Loucy (cell line): ENCODE measurements around the gene FCGR2B.
A peak's percentile ranks its signal among the peaks of the same experiment; 100 is the strongest.
"Not testable (repeated sequence)": the region's sequence is repeated elsewhere in the genome, so short reads cannot be mapped to it uniquely, and the experiment has no call there.

Experiments used
- H2AFZ ChIP-seq: fragments of 200-600 bp; sonication (generic); 2 replicates; pipeline ENCODE4 v1.6.0; 2016; ENCODE audit warnings: antibody characterized with exemption, mild to moderate bottlenecking, low read length, moderate library complexity
- H3F3A ChIP-seq: fragments of 200-600 bp; 2 replicates; pipeline ENCODE4 v1.6.0; 2016; ENCODE audit warnings: antibody characterized with exemption, low read depth, mild to moderate bottlenecking
- H3K27me3 ChIP-seq: fragments of 200-600 bp; sonication (generic); 2 replicates; pipeline ENCODE4 v1.6.1; 2014; ENCODE audit warnings: low read length, mild to moderate bottlenecking; ENCODE audit not compliant: insufficient read depth, poor library complexity, severe bottlenecking
- H3K36me3 ChIP-seq: fragments of 200-600 bp; sonication (generic); 2 replicates; pipeline ENCODE4 v1.6.1; 2016; ENCODE audit warnings: low read length; ENCODE audit not compliant: insufficient read depth
- H3K4me1 ChIP-seq: fragments of 200-600 bp; sonication (generic); 2 replicates; pipeline ENCODE4 v1.5.1; 2014; ENCODE audit warnings: low read length, mild to moderate bottlenecking; ENCODE audit not compliant: insufficient read depth, poor library complexity, severe bottlenecking
- H3K4me2 ChIP-seq: fragments of 200-600 bp; sonication (generic); 2 replicates; pipeline ENCODE4 v1.6.0; 2014; ENCODE audit warnings: antibody characterized with exemption, low read length, low read depth, mild to moderate bottlenecking; ENCODE audit not compliant: poor library complexity, severe bottlenecking
- H3K4me3 ChIP-seq: fragments of 200-600 bp; sonication (generic); 2 replicates; pipeline ENCODE4 v1.5.1; 2014; ENCODE audit warnings: low read length, mild to moderate bottlenecking, mixed read lengths; ENCODE audit not compliant: poor library complexity, severe bottlenecking
- H3K79me2 ChIP-seq: fragments of 200-600 bp; sonication (generic); 2 replicates; pipeline ENCODE4 v1.6.1; 2014; ENCODE audit warnings: low read length; ENCODE audit not compliant: insufficient read depth
- H3K9ac ChIP-seq: fragments of 200-600 bp; sonication (generic); 2 replicates; pipeline ENCODE4 v1.6.0; 2014; ENCODE audit warnings: mild to moderate bottlenecking, low read depth, low read length, moderate library complexity; ENCODE audit not compliant: poor library complexity, severe bottlenecking
- H3K9me2 ChIP-seq: fragments of 200-600 bp; sonication (generic); replicated peaks from 2 replicates; pipeline ENCODE4 v1.6.1; 2016; ENCODE audit warnings: low read depth, low read length, mixed read lengths
- H3K9me3 ChIP-seq: fragments of 200-600 bp; sonication (generic); 2 replicates; pipeline ENCODE4 v1.6.1; 2014; ENCODE audit warnings: mild to moderate bottlenecking, antibody characterized with exemption, low read length, low read depth; ENCODE audit not compliant: insufficient read depth
- H4K20me1 ChIP-seq: fragments of 200-600 bp; sonication (generic); 2 replicates; pipeline ENCODE4 v1.6.0; 2014; ENCODE audit warnings: antibody characterized with exemption, low read length, mild to moderate bottlenecking; ENCODE audit not compliant: insufficient read depth, poor library complexity, severe bottlenecking
- CTCF ChIP-seq: fragments of 200-600 bp; sonication (generic); conservative IDR thresholded peaks from 2 replicates; pipeline ENCODE4 v1.5.1; 2014; ENCODE audit warnings: mild to moderate bottlenecking, antibody characterized with exemption, low read length

Gene FCGR2B

GRCh38 chr1:161647507-161648360 is 15.2 kb upstream of the FCGR2B start:
- H3K9me2 ChIP-seq, H3K4me2 ChIP-seq, H2AFZ ChIP-seq, H3K36me3 ChIP-seq, H3F3A ChIP-seq, H3K4me1 ChIP-seq, H3K4me3 ChIP-seq, H3K9me3 ChIP-seq, H4K20me1 ChIP-seq, H3K9ac ChIP-seq, H3K79me2 ChIP-seq, H3K27me3 ChIP-seq: not testable (repeated sequence)
- TF ChIP-seq CTCF = peak; percentile 67

GRCh38 chr1:161653541-161653940 is 9.4 kb upstream of the FCGR2B start:
- not testable (repeated sequence) for H3F3A ChIP-seq, H3K9me3 ChIP-seq, H4K20me1 ChIP-seq, H2AFZ ChIP-seq, H3K9ac ChIP-seq, H3K9me2 ChIP-seq, H3K4me3 ChIP-seq, H3K27me3 ChIP-seq, H3K4me1 ChIP-seq, H3K79me2 ChIP-seq, H3K36me3 ChIP-seq, H3K4me2 ChIP-seq

GRCh38 chr1:161653971-161654370 is 9.0 kb upstream of the FCGR2B start:
- H3F3A ChIP-seq, H3K9me3 ChIP-seq, H3K4me3 ChIP-seq, H3K4me2 ChIP-seq, H3K9me2 ChIP-seq, H3K79me2 ChIP-seq, H3K9ac ChIP-seq, H3K36me3 ChIP-seq, H3K4me1 ChIP-seq, H2AFZ ChIP-seq, H4K20me1 ChIP-seq, H3K27me3 ChIP-seq: not testable (repeated sequence)

GRCh38 chr1:161658524-161658923 is 4.4 kb upstream of the FCGR2B start:
- H3K27me3 ChIP-seq, H3K4me2 ChIP-seq, H3K36me3 ChIP-seq, H3K9ac ChIP-seq, H3K4me1 ChIP-seq, H3K4me3 ChIP-seq, H3K9me2 ChIP-seq, H2AFZ ChIP-seq, H3F3A ChIP-seq, H3K79me2 ChIP-seq, H4K20me1 ChIP-seq, H3K9me3 ChIP-seq: not testable (repeated sequence)

- not testable (repeated sequence) for H3F3A ChIP-seq, H3K4me3 ChIP-seq, H3K9me3 ChIP-seq, H3K9me2 ChIP-seq, H3K79me2 ChIP-seq, H3K9ac ChIP-seq, H3K27me3 ChIP-seq, H3K4me1 ChIP-seq, H2AFZ ChIP-seq, H4K20me1 ChIP-seq, H3K36me3 ChIP-seq, H3K4me2 ChIP-seq
Measured at GRCh38 chr1:161661660-161662311, 1.2 kb upstream of the FCGR2B start.

- H4K20me1 ChIP-seq, H3K36me3 ChIP-seq, H3K79me2 ChIP-seq, H2AFZ ChIP-seq, H3K9ac ChIP-seq, H3K9me2 ChIP-seq, H3K4me3 ChIP-seq, H3K27me3 ChIP-seq, H3F3A ChIP-seq, H3K4me1 ChIP-seq, H3K9me3 ChIP-seq, H3K4me2 ChIP-seq: not testable (repeated sequence)
Measured at GRCh38 chr1:161663569-161663968, 626 bp downstream of the FCGR2B start.

- H3K9ac ChIP-seq, H3K36me3 ChIP-seq, H3F3A ChIP-seq, H3K79me2 ChIP-seq, H3K4me3 ChIP-seq, H2AFZ ChIP-seq, H3K27me3 ChIP-seq, H3K4me1 ChIP-seq, H3K9me2 ChIP-seq, H3K4me2 ChIP-seq, H4K20me1 ChIP-seq, H3K9me3 ChIP-seq: not testable (repeated sequence)
Measured at GRCh38 chr1:161664689-161665088, 1.7 kb downstream of the FCGR2B start.
